ENCODE results near the gene UNC13D.
"Not testable (repeated sequence)": the region's sequence is repeated elsewhere in the genome, so short reads cannot be mapped to it uniquely, and the experiment has no call there.

GRCh38 chr17:75859358-75859757 is 15.2 kb upstream of the UNC13D start:
- TF ChIP-seq CTCF (tag by site-specific recombination; IDR thresholded peaks at IDR 0.05); ZNF645 (tag by site-specific recombination; IDR thresholded peaks at IDR 0.05); ZNF639 (tag by site-specific recombination; IDR thresholded peaks at IDR 0.05); BCL11A (tag by site-specific recombination; IDR thresholded peaks at IDR 0.05; ENCODE audit: low read depth); ZNF830 (tag by site-specific recombination; IDR thresholded peaks at IDR 0.05; ENCODE audit: low read depth); ZNF747 (tag by site-specific recombination; IDR thresholded peaks at IDR 0.05); ZNF121 (tag by site-specific recombination; IDR thresholded peaks at IDR 0.05); HIC1 (tag by site-specific recombination; IDR thresholded peaks at IDR 0.05); ZNF133 (tag by site-specific recombination; IDR thresholded peaks at IDR 0.05); AEBP2 (tag by site-specific recombination; IDR thresholded peaks at IDR 0.05; ENCODE audit: borderline replicate concordance); ZNF398 (tag by site-specific recombination; IDR thresholded peaks at IDR 0.05); ZNF658 (tag by site-specific recombination; IDR thresholded peaks at IDR 0.05); HOXC10 (CRISPR knock-in tag; IDR thresholded peaks at IDR 0.05); ZNF777 (tag by site-specific recombination; IDR thresholded peaks at IDR 0.05; ENCODE audit: borderline replicate concordance): not testable (repeated sequence)

Data from HEK293 (cell line).